DND-41 (cell line): ENCODE data around the gene SNCA.
A peak's percentile ranks its signal among the peaks of the same experiment; 100 is the strongest.

Experiments
- ATAC-seq: fragments of 200-7000 bp; cut with Tn5 transposase; 3 replicates; pipeline ENCODE4 v1.9.1; 2021; ENCODE audit warnings: low read depth; ENCODE audit not compliant: insufficient read depth
- DNase-seq: peaks from one replicate; pipeline ENCODE4 v3.0.0-alpha.2; 2020
- H2AFZ ChIP-seq: 2 replicates; pipeline ENCODE4 v1.6.0; 2012; ENCODE audit warnings: low read depth, low read length
- H3K27ac ChIP-seq: 2 replicates; pipeline ENCODE4 v1.5.1; 2012; ENCODE audit warnings: low read length, inconsistent platforms
- H3K27me3 ChIP-seq: fragments of 200-600 bp; sonication (generic); 2 replicates; pipeline ENCODE4 v1.6.0; 2012; ENCODE audit warnings: low read length, mild to moderate bottlenecking, inconsistent platforms; ENCODE audit not compliant: insufficient read depth, poor library complexity
- H3K36me3 ChIP-seq: 2 replicates; pipeline ENCODE4 v1.5.1; 2012; ENCODE audit warnings: low read length, inconsistent platforms; ENCODE audit not compliant: insufficient read depth
- H3K4me1 ChIP-seq: 2 replicates; pipeline ENCODE4 v1.5.1; 2012; ENCODE audit warnings: mild to moderate bottlenecking, low read length; ENCODE audit not compliant: insufficient read depth
- H3K4me2 ChIP-seq: 2 replicates; pipeline ENCODE4 v1.6.0; 2012; ENCODE audit warnings: mild to moderate bottlenecking, moderate library complexity, low read length, inconsistent platforms; ENCODE audit not compliant: insufficient read depth
- H3K4me3 ChIP-seq, 2 experiments: fragments of 200-600 bp in 1 of 2; shearing (Covaris generic) in 1 of 2; 2 replicates each; pipeline ENCODE4 v1.5.1; 2012 to 2016; ENCODE audit warnings: inconsistent platforms in 2 of 2, low read length in 2 of 2, mild to moderate bottlenecking in 2 of 2, low read depth in 1 of 2, moderate library complexity in 1 of 2
- H3K79me2 ChIP-seq: 2 replicates; pipeline ENCODE4 v1.6.0; 2012; ENCODE audit warnings: low read length, inconsistent platforms; ENCODE audit not compliant: insufficient read depth
- H3K9ac ChIP-seq: 2 replicates; pipeline ENCODE4 v1.6.0; 2012; ENCODE audit warnings: low read depth, mild to moderate bottlenecking, inconsistent platforms, low read length, moderate library complexity
- H3K9me3 ChIP-seq: 2 replicates; pipeline ENCODE4 v1.5.1; 2012; ENCODE audit warnings: low read length, moderate library complexity, mild to moderate bottlenecking, inconsistent platforms; ENCODE audit not compliant: insufficient read depth, severe bottlenecking
- H4K20me1 ChIP-seq: 2 replicates; pipeline ENCODE4 v1.6.0; 2012; ENCODE audit warnings: low read length; ENCODE audit not compliant: insufficient read depth
- EZH2 ChIP-seq: IDR thresholded peaks from 3 replicates; pipeline ENCODE4 v1.6.1; 2012; ENCODE audit warnings: borderline replicate concordance, low read depth, mild to moderate bottlenecking, moderate library complexity, low read length, inconsistent platforms; ENCODE audit not compliant: severe bottlenecking
- TF ChIP-seq, protein P1 (sequence below): IDR thresholded peaks from 2 replicates; pipeline ENCODE4 v1.5.1; 2012; ENCODE audit warnings: borderline replicate concordance, low read length, moderate library complexity, mild to moderate bottlenecking; ENCODE audit not compliant: poor library complexity, severe bottlenecking; ENCODE audit errors: extremely low read depth

SNCA gene

DNA sequence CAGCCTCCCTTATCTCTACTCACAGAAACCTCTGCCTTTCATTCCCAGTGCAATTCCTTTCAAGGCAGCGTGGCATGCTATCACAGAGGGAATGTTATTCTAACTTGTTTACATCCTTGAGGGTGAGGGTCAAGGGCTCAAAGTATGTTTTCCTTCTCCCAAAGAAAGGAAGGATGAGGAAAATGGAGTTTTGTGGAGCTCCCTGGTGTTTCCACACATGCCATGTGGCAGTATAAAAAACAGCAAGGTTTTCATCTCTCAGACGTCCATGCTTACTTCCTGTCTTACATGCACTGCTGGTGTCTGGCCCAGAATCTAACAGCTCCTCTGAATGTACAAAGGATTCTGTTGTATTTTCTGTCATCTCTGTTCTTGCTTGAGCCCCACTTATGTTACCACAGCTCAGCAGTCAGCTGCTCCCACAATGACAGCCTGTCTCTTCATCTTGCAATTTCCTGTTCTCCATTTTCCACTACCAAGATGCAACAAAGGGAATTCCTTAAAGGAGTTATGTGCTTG is 128.0 kb downstream of the SNCA start:
- peak overlapping the region; percentile 73 for H2AFZ ChIP-seq
- H4K20me1 ChIP-seq, result no peaks in the 10 kb centered on the region
- no peaks in the 10 kb centered on the region for H3K27me3 ChIP-seq
- H3K79me2 ChIP-seq, result no peaks in the 10 kb centered on the region
- peak overlapping the region; percentile 68 for H3K27ac ChIP-seq
- peak overlapping the region; percentile 44 for H3K4me2 ChIP-seq
- TF ChIP-seq, protein P1, sequence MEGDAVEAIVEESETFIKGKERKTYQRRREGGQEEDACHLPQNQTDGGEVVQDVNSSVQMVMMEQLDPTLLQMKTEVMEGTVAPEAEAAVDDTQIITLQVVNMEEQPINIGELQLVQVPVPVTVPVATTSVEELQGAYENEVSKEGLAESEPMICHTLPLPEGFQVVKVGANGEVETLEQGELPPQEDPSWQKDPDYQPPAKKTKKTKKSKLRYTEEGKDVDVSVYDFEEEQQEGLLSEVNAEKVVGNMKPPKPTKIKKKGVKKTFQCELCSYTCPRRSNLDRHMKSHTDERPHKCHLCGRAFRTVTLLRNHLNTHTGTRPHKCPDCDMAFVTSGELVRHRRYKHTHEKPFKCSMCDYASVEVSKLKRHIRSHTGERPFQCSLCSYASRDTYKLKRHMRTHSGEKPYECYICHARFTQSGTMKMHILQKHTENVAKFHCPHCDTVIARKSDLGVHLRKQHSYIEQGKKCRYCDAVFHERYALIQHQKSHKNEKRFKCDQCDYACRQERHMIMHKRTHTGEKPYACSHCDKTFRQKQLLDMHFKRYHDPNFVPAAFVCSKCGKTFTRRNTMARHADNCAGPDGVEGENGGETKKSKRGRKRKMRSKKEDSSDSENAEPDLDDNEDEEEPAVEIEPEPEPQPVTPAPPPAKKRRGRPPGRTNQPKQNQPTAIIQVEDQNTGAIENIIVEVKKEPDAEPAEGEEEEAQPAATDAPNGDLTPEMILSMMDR, result no peak
- no peak overlapping the region for H3K4me3 ChIP-seq
- H3K9me3 ChIP-seq, result no peaks in the 10 kb centered on the region
- peak; percentile 57 for DNase-seq
- peak; percentile 95 for ATAC-seq
- H3K9ac ChIP-seq, result peak overlapping the region; percentile 19; the same call in 1 of the 2 replicates
- peaks cover 29% of the 10 kb centered on the region for H3K4me1 ChIP-seq
- H3K36me3 ChIP-seq, result no peaks in the 10 kb centered on the region

DNA sequence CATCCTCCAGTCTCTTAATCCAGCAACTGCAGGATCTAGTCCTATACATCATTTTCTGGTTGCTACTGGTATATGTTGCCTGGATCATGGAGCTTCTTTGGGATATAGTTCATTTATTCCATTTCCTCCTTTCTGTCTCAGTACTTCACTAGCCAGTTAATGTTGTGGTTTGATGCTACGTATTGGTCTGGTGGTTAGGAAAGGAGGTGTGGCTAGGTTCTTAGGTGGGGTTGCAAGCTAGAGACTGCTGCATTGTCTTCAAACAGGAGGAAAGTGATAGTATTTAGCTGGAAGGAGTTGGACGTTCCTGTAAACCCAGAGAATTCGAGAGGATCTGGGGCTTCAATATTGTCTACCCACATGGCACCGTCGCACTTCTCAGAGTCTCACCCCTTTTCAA is 129.5 kb downstream of the SNCA start:
- H3K9ac ChIP-seq, result no peak overlapping the region
- no peaks in the 10 kb centered on the region for H4K20me1 ChIP-seq
- peak; percentile 34 for DNase-seq
- no peak for TF ChIP-seq EZH2
- TF ChIP-seq, protein P1, result no peak
- H2AFZ ChIP-seq, result no peak overlapping the region
- H3K4me3 ChIP-seq, result no peak overlapping the region
- no peaks in the 10 kb centered on the region for H3K9me3 ChIP-seq
- ATAC-seq, result peak; percentile 76
- no peaks in the 10 kb centered on the region for H3K27me3 ChIP-seq
- H3K27ac ChIP-seq, result peak overlapping the region; percentile 3; the same call in 1 of the 2 replicates
- H3K4me1 ChIP-seq, result peaks cover 29% of the 10 kb centered on the region
- H3K4me2 ChIP-seq, result no peak overlapping the region
- H3K36me3 ChIP-seq, result no peaks in the 10 kb centered on the region
- H3K79me2 ChIP-seq, result no peaks in the 10 kb centered on the region

DNA sequence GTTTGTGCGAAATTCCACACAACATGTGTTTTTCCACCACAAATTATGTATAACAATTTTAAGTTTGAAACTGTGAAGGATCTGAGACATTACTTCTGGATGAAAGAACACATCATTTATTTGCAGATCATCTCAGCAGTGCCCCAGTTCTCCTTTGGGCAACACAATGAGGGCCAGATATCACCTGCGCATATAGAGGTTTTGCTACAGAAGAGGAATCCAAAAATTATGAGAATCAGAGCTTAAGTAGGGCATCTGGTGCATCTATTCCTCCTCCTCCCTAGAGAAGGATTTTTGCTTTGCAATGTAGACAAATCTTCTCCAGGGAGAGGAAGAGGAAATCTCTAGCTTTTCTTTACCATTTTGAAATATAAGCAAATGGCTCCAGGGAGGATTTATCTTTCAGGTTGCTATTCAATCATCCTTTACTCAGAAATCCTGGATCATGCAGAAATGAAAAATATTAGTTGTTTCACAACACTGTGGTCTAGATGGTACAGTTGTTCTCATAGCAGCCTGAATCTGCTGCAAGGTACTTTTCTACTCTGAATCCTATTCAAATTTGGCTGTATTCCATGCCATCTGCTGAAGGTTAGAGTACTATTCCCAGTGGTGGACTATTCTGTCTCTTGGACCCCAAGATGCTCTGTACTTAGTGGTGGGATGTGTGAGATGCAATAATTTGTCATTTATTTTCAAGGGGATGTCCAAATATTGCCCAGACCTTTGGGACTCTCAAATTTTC is 132.1 kb downstream of the SNCA start:
- Histone ChIP-seq H3K27me3 (no peaks in the 10 kb centered on the region), H4K20me1 (no peaks in the 10 kb centered on the region), H3K4me2 (no peak overlapping the region), H3K4me1 (peaks cover 28% of the 10 kb centered on the region), H3K36me3 (no peaks in the 10 kb centered on the region), H3K27ac (no peak overlapping the region), H2AFZ (no peak overlapping the region), H3K9me3 (no peaks in the 10 kb centered on the region), H3K79me2 (no peaks in the 10 kb centered on the region), H3K9ac (no peak overlapping the region), H3K4me3 (no peak overlapping the region)
- no peak for TF ChIP-seq EZH2
- TF ChIP-seq, protein P1, result no peak
- ATAC-seq (no peak), DNase-seq (no peak)
